WI38 (cell line): ENCODE results near the gene USB1.

Experiments used
- H3K4me3 ChIP-seq: 2 replicates; pipeline ENCODE4 v1.5.1; 2011; ENCODE audit warnings: low read depth, mild to moderate bottlenecking, control low read depth, low read length
- CTCF ChIP-seq: IDR thresholded peaks from 2 replicates; pipeline ENCODE4 v1.5.1; 2012; ENCODE audit warnings: low read depth, mild to moderate bottlenecking, control low read depth, low read length

USB1 gene

GRCh38 chr16:58046936-58047335 is 45.7 kb downstream of the USB1 start:
- no peak overlapping the region for H3K4me3 ChIP-seq
- no peak for TF ChIP-seq CTCF

GRCh38 chr16:58047557-58048348 is 46.5 kb downstream of the USB1 start:
- no peak for TF ChIP-seq CTCF
- no peak overlapping the region for H3K4me3 ChIP-seq

- H3K4me3 ChIP-seq = no peak overlapping the region
- TF ChIP-seq CTCF = no peak
Observed at GRCh38 chr16:58048494-58049231, 47.5 kb downstream of the USB1 start.

GRCh38 chr16:58049232-58050185 is 48.3 kb downstream of the USB1 start:
- no peak overlapping the region for H3K4me3 ChIP-seq
- no peak for TF ChIP-seq CTCF

- no peak overlapping the region for H3K4me3 ChIP-seq
- TF ChIP-seq CTCF = no peak
Observed at GRCh38 chr16:58051296-58051695, 50.1 kb downstream of the USB1 start.

- no peak overlapping the region for H3K4me3 ChIP-seq
- TF ChIP-seq CTCF = no peak
Observed at GRCh38 chr16:58051821-58052603, 50.8 kb downstream of the USB1 start.
